HG03045 (cell line): Measurements from ENCODE around the gene ANKRD27.

Source experiments
- ATAC-seq: cut with Tn5 transposase; IDR thresholded peaks from one replicate; pipeline ENCODE4 v1.9.1; 2021; ENCODE audit warnings: mild to moderate bottlenecking, moderate library complexity; ENCODE audit not compliant: unreplicated experiment

Gene ANKRD27

GRCh38 chr19:32691291-32691951 lies 16.4 kb upstream of the ANKRD27 start, which contains the start of gene NUDT19:
NUDT19 (plus strand) TSS chr19:32691821; CDS start chr19:32691961, 140 bp downstream.
- peak; percentile 93 for ATAC-seq

GRCh38 chr19:32688311-32688710 lies 13.3 kb upstream of the ANKRD27 start:
- ATAC-seq, result no peak

- ATAC-seq, result no peak
These were observed 12.7 kb upstream of the ANKRD27 start for GRCh38 chr19:32687681-32688080.

- ATAC-seq, result no peak
These were observed 12.0 kb upstream of the ANKRD27 start for GRCh38 chr19:32686847-32687475.

GRCh38 chr19:32682317-32682716 lies 7.3 kb upstream of the ANKRD27 start:
- no peak for ATAC-seq

GRCh38 chr19:32680986-32681385 lies 6.0 kb upstream of the ANKRD27 start:
- ATAC-seq, result no peak

- no peak for ATAC-seq
These were observed 2.7 kb upstream of the ANKRD27 start for GRCh38 chr19:32677657-32678056.

GRCh38 chr19:32676895-32677359 lies 1.9 kb upstream of the ANKRD27 start:
- no peak for ATAC-seq

- ATAC-seq, result no peak
These were observed 1.4 kb upstream of the ANKRD27 start for GRCh38 chr19:32676186-32676894.

GRCh38 chr19:32675720-32676185 lies 773 bp upstream of the ANKRD27 start, which contains the start of gene RGS9BP:
RGS9BP (plus strand) TSS chr19:32675848; CDS start chr19:32676264, 416 bp downstream.
- ATAC-seq, result peak; percentile 34

GRCh38 chr19:32674153-32674930 lies 638 bp downstream of the ANKRD27 start:
- no peak for ATAC-seq

- no peak for ATAC-seq
These were observed 1.4 kb downstream of the ANKRD27 start for GRCh38 chr19:32673573-32673972.

GRCh38 chr19:32672841-32673240 lies 2.1 kb downstream of the ANKRD27 start:
- ATAC-seq, result no peak

- ATAC-seq, result no peak
These were observed 2.9 kb downstream of the ANKRD27 start for GRCh38 chr19:32671883-32672593.

- ATAC-seq, result no peak
These were observed 5.7 kb downstream of the ANKRD27 start for GRCh38 chr19:32669310-32669709.

GRCh38 chr19:32666084-32666483 lies 8.9 kb downstream of the ANKRD27 start:
- ATAC-seq, result no peak

GRCh38 chr19:32662186-32662585 lies 12.8 kb downstream of the ANKRD27 start:
- no peak for ATAC-seq

GRCh38 chr19:32661318-32661717 lies 13.7 kb downstream of the ANKRD27 start:
- ATAC-seq, result no peak

GRCh38 chr19:32658527-32658926 lies 16.5 kb downstream of the ANKRD27 start:
- no peak for ATAC-seq

GRCh38 chr19:32658075-32658474 lies 16.9 kb downstream of the ANKRD27 start:
- ATAC-seq, result no peak
